ENCODE data around the gene PDZD4. TPM values are rescaled to one million over a fixed set of nuclear protein-coding genes. Genes with fewer than 3 reads are reported as not detected.

PDZD4 gene
- total RNA-seq, 1 donor = 0.43 TPM

DNA sequence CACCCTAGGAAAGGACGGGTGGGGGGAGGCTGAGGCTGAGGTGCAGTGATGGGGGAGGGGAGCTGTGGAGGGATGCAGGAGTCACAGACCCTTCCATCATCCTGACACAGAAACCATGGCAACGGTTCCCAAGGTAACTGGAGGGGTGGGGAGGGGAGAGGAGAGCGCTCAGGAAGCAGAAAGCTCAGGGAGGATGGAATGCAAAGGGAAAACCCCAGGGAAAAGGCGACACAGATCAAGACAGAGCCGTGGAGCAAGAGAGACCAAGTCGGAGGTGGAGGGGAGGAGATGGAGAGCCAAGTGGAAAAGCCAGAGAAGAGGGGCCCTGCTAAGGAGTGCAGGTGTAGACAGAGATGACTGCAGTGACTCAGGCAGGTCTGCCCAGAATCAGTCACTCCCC lies 41.1 kb upstream of the PDZD4 start:
- no peak overlapping the region for H3K4me3 ChIP-seq (ENCODE audit: low read depth, low read length)
- TF ChIP-seq CTCF (IDR thresholded peaks at IDR 0.05; ENCODE audit: insufficient read depth, low read depth, low read length) = no peak
- DNase-seq (ENCODE audit: low read depth) = no peak

DNA sequence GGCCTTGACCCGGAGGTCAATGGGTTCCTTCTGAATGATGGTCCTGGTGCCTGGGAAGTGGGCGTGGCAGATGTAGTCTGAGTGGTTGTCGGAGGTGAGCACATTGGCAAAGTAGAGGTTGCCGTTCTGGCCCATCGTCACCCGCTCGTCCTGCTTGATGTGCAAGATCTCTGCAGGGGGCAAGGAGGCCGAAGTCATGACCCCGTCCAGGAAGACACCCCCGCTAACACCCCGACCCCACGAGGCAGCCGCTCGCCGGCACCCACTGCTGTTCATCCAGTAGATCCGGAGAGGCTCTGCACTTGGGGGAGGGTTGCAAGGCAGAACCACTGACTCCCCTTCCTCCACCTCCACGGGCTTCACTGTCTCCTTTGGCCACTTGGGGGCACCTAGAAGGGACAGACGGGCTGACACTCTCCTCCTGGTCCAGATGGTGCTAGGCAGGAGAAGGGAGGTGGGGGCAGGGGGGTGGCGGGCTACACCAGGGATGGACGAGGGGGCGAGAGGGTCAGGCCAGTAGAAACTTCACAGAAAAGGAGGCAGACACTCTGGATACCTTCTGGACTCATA lies 40.5 kb upstream of the PDZD4 start:
- H3K4me3 ChIP-seq (ENCODE audit: low read depth, low read length) = no peak overlapping the region
- no peak for TF ChIP-seq CTCF (IDR thresholded peaks at IDR 0.05; ENCODE audit: insufficient read depth, low read depth, low read length)
- no peak for DNase-seq (ENCODE audit: low read depth)

DNA sequence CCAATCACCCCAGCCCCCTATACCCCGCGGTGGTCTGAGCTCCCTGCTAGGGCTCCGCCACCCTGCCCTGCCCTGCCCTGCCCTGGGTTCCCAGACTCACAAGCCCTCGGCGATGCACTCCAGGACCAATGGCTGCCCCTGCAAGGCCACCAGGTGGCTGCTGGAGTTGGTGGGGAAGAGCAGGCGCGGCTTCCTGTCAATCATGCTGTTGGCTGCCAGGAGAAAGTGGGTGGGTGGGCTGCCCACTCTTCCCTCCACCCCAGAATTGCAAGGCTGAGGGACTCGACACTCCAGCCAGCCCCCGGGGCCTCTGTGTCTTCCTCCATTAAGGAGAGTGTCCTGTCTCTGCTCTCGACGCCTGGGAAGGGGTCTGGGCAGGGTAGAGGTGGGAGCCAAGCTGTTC lies 39.9 kb upstream of the PDZD4 start:
- TF ChIP-seq CTCF (IDR thresholded peaks at IDR 0.05; ENCODE audit: insufficient read depth, low read depth, low read length) = no peak
- no peak for DNase-seq (ENCODE audit: low read depth)
- H3K4me3 ChIP-seq (ENCODE audit: low read depth, low read length) = no peak overlapping the region

- H3K4me3 ChIP-seq (ENCODE audit: low read depth, low read length) = no peak overlapping the region
- DNase-seq (ENCODE audit: low read depth) = no peak
- no peak for TF ChIP-seq CTCF (IDR thresholded peaks at IDR 0.05; ENCODE audit: insufficient read depth, low read depth, low read length)
Measured at GRCh38 chrX:153869473-153870287, 39.3 kb upstream of the PDZD4 start.

DNA sequence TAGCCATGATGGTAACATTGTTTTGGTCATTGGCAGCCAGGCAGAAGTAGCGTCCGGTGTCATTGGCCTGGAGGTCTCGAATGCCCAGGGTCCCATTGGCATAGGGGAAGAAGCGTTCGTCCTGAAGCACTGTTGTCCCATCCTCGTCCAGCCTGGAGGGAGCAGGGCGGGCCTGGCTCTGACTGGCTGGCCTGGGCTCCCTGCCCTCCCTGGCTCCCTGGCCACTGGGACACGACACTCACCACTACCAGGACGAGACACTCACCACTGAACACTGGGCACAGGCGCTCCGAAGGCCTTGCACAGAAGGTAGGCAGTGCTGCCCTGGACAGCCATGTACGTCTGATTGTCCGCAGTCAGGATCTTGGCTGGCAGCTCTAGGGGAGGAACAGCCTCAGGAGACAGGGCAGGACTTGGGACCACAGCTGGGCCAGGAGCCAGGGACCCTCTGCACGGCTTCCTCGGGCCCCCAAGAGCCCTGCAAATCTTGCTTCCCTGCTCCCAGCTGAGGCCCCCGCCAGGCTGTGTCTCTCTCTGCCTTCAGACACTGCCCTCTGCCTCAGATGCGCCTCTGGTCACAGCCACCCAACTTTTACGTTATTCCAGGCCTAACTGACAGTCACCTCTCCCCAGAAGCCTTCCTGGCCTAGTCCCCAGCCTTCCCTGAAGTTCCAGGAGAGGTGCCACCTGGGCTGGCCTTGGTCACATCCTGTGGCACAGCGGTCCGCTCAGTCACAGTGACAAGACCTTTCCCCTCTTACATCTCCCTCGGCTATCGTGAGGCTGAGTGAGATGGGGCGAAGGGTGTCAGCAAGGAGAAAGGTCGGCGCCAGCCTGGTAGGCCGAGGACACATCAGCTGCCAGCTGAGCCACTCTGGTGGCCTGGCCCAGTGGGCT lies 38.5 kb upstream of the PDZD4 start:
- DNase-seq (ENCODE audit: low read depth) = no peak
- H3K4me3 ChIP-seq (ENCODE audit: low read depth, low read length) = no peak overlapping the region
- no peak for TF ChIP-seq CTCF (IDR thresholded peaks at IDR 0.05; ENCODE audit: insufficient read depth, low read depth, low read length)

- no peak for TF ChIP-seq CTCF (IDR thresholded peaks at IDR 0.05; ENCODE audit: insufficient read depth, low read depth, low read length)
- no peak for DNase-seq (ENCODE audit: low read depth)
- no peak overlapping the region for H3K4me3 ChIP-seq (ENCODE audit: low read depth, low read length)
Measured at GRCh38 chrX:153867671-153868070, 37.3 kb upstream of the PDZD4 start.

Measured in fibroblast of villous mesenchyme (primary cell).